ENCODE results near the gene BATF.

Gene BATF

GRCh38 chr14:75563931-75564330 lies 41.7 kb downstream of the BATF start:
- peak; percentile 92 for DNase-seq

DNA sequence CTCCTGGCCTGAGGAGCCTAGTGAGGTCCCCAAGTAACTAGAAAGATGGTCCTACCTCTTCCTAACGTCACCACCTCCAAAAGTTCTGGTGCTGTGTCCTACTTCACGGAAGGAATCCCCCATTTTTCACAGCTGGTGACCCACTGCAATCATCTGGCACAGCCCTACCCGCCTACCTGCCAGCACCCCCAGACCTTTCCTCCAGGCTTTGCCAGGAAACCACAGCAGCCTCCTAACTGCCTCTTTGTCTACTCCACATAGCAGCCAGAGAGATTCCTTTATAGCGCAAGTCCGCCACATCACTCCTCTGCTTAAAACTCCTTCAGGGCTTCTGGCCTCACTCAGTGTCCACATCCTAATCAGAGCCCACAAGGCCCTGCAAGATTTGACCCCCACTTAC lies 42.8 kb downstream of the BATF start:
- no peak for DNase-seq

DNA sequence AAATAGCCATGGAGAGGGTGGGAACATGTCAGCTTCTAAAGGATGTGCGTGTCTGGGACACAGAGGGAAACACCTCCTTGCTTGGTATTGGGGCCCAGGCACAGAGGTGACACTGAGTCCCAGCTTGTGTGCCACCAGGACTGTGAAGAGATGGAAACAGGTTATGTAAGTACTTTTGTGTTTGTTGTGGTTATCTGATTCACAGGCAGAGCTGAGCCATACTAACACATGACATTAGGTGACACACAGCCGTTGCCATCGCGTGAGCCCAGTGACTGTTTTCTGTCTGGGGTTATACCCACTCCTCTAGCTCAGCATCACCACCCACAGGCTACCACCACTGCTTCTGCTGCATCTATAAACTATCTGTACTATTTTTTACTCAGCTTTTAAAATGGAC lies 44.1 kb downstream of the BATF start:
- no peak for DNase-seq

- DNase-seq: no peak
Measured at GRCh38 chr14:75566752-75567151, 44.5 kb downstream of the BATF start.

GRCh38 chr14:75568140-75568539 lies 45.9 kb downstream of the BATF start:
- DNase-seq: no peak

- DNase-seq: no peak
Measured at GRCh38 chr14:75568791-75569190, 46.5 kb downstream of the BATF start.

- no peak for DNase-seq
Measured at GRCh38 chr14:75570797-75571196, 48.5 kb downstream of the BATF start.

DNA sequence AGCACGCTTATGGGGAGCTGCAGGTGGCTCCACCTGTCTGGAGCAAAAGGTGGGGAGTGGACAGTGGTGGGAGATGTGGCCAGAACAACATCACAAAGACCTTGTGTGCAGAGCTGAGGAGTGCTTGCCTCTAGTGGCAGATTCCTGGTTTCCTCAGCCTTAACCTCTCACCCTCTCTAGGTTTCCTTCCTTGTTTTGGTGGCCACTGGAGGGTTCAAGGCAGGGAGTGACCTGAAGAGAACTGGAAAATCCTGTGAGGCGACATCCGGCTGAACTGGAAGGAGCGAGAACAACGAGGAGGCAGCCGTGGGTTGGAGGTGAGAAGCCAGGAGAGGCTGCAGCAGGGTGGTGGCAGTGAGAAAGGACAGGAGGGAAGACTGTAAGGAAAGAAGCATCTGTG lies 49.8 kb downstream of the BATF start:
- DNase-seq: no peak

- DNase-seq: no peak
Measured at GRCh38 chr14:75577090-75577489, 54.8 kb downstream of the BATF start.

- DNase-seq: peak; percentile 90
Measured at GRCh38 chr14:75577729-75578101, 55.4 kb downstream of the BATF start.

DNA sequence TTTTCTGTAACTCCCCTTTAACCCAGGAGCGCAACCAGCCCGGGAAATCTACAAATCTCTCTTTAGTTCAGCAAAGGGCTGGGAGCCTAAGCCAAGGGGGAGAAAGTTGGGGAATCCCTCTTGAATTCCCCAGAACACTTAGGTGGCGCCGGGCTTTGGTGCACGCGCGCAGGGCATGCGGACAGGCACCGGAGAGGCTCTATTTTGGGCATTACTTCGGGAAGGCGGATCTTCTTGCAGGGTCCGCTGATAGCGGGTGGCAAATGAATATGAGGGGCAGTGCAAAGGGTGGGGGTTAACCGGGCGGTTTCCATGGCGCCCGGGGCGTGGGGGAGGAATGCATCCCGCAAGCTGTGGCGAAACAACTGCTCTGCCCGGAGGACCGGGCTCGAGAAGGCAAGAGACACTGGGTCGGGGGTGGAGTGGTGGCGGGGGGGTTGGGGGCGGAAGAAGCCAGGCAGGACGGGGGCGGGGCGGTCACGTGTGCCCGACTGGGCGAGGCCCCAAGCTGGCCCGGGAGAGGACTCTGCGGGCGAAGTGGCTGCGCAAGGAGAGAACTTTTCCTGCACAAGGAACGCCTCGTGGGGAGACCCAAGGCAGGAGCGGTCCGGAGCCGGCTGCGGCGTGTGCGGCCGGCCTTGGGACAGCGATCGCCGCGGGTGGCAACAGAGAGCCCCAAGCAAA lies 56.0 kb downstream of the BATF start, which contains the start of gene FLVCR2:
TSS of gene FLVCR2 (plus strand) at position 519 of the 684 bp plus-strand sequence. CDS start 353 bp downstream, outside the sequence.
- peak; percentile 86 for DNase-seq

DNA sequence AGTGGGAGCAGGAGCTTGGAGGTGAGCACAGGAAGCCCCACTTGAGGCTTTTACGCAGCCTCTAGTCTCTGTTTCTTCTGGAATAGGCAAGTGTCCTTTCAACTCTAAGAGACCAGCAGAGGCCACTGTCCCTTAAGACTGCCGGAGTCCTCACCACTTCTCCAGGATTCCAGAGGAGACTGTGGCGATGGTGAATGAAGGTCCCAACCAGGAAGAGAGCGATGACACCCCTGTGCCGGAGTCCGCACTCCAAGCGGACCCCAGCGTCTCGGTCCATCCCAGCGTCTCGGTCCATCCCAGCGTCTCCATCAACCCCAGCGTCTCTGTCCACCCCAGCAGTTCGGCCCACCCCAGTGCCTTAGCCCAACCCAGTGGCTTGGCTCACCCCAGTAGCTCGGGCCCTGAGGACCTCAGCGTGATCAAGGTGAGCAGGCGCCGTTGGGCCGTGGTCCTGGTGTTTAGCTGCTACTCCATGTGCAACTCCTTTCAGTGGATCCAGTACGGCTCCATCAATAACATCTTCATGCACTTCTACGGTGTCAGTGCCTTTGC lies 56.6 kb downstream of the BATF start:
- DNase-seq: no peak

DNA sequence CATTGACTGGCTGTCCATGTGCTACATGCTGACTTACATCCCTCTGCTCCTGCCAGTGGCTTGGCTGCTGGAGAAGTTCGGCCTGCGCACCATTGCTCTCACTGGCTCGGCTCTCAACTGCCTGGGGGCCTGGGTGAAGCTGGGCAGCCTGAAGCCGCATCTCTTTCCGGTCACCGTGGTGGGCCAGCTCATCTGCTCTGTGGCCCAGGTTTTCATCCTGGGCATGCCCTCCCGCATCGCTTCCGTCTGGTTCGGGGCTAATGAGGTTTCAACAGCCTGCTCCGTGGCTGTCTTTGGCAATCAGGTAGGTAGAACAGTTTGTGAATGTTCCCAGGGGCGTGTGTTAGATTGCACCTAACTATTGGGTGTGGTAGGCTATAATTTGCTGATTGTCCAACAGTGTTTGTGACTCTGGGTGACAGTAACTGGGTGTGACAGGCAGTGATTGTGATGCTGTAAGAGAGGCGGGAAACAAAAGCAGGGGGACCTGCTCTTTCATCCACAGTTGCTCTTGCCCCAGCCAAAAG lies 57.1 kb downstream of the BATF start:
- DNase-seq: no peak

DNA sequence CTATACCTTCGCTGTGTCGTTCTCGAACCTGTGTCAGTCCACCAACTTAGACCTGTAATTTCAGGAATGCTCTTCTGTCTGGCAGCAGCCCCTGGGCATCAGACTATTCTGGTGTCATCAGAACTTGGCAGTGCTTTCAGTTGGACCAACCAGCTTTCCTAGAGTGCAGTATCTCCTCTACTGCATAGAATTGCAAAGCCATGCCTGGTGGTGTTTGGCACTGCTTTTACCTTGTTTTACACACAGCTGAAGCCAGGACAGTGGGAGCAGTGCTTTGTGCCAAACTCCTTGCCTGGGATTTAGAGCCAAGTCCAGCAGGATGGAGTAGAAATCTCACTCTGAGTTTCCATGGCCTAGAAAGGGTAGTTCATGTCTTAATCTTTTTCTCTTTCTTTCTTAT lies 57.6 kb downstream of the BATF start:
- DNase-seq: no peak

DNA sequence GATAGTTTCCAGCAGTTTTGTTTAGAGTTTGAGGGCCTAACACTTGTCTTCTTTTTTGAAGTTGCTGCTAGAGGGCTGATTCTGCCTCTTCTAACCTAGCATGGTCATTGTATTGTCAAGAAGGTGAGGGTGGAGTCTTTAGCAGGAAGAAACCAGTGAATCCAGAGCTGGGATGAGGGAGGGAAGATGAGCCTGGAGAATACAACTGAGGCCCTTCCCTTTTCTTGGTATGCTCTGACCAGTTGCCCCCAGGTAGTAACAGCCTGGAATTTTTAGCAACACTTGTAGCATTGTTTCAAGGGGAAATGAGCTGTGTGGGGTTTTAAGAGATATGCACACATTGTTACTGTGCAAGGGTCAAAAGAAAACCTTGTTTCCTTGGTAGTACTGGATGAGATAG lies 65.1 kb downstream of the BATF start:
- DNase-seq: no peak

GRCh38 chr14:75589931-75590330 lies 67.7 kb downstream of the BATF start:
- no peak for DNase-seq

GRCh38 chr14:75591331-75591946 lies 69.2 kb downstream of the BATF start:
- DNase-seq: no peak

DNA sequence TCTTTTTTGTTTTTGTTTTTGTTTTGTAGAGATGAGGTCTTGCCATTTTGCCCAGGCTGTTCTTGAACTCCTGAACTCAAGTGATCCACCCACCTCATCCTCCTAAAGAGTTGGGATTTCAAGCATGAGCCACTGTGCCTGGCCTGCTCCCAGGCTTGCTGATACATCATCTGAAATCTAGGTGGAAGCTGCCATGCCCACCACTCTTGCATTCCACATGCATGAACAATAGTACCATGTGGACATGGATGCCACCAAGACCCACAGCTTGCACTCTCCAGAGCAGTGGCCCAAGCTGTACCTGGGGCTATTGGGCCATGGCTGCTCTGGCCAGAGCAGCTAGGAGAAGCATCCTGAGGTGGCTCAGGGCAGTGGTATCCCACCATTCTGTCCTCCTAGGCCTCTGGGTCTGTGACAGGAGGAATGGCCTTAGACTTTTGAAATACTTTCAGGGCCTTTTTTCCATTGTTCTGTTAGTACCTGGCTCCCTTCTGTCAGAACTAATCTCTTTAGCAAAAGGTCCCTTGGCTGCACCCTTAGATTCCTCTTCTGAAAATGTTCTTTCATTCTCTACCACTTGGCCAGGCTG lies 69.8 kb downstream of the BATF start:
- no peak for DNase-seq

GRCh38 chr14:75595226-75595625 lies 73.0 kb downstream of the BATF start:
- DNase-seq: no peak

Data from DMS79 treated with DMSO at 0.1 percent for 48 hours (cell line).